HepG2 (cell line): ENCODE results near the gene ANAPC1. TPM values are rescaled to one million over a fixed set of nuclear protein-coding genes. Genes with fewer than 3 reads are reported as not detected.

Source experiments
- HNF1B ChIP-seq: sonication (generic); formaldehyde crosslinking; IDR thresholded peaks from 2 replicates; pipeline ENCODE4 v1.5.1; 2020; ENCODE audit warnings: mild to moderate bottlenecking, moderate library complexity, missing genetic modification reagents
- IRF2 ChIP-seq: IDR thresholded peaks from 2 replicates; pipeline ENCODE4 v1.6.1; 2018; ENCODE audit warnings: missing genetic modification reagents, missing compliant biosample characterization
- ISL2 ChIP-seq: sonication (generic); formaldehyde crosslinking; IDR thresholded peaks from 2 replicates; pipeline ENCODE4 v1.5.0; 2020; ENCODE audit warnings: missing genetic modification reagents
- KLF16 ChIP-seq, 2 experiments: sonication (generic) in 1 of 2; formaldehyde crosslinking in 1 of 2; IDR thresholded peaks; 2 replicates each; pipeline versions ENCODE4 v1.6.1 to v1.8.0; 2016 to 2023; ENCODE audit warnings: missing genetic modification reagents in 2 of 2, missing compliant biosample characterization in 1 of 2
- MXD4 ChIP-seq: IDR thresholded peaks from 2 replicates; pipeline ENCODE4 v1.6.1; 2016; ENCODE audit warnings: mild to moderate bottlenecking, missing biosample characterization, missing genetic modification reagents
- NCOA5 ChIP-seq: sonication (generic); formaldehyde crosslinking; IDR thresholded peaks from 2 replicates; pipeline ENCODE4 v1.4.0; 2020; ENCODE audit warnings: missing genetic modification reagents
- PATZ1 ChIP-seq: sonication (generic); formaldehyde crosslinking; IDR thresholded peaks from 2 replicates; pipeline ENCODE4 v1.4.0; 2020; ENCODE audit warnings: missing genetic modification reagents
- RXRA ChIP-seq: sonication (generic); formaldehyde crosslinking; IDR thresholded peaks from 2 replicates; pipeline ENCODE4 v1.5.1; 2020; ENCODE audit warnings: missing genetic modification reagents
- SOX13 ChIP-seq, 3 experiments: fragments of 450-650 bp in 1 of 3; sonication (generic) in 1 of 3; formaldehyde crosslinking in 1 of 3; IDR thresholded peaks in 2 of 3; conservative IDR thresholded peaks in 1 of 3; 2 replicates each; pipeline versions ENCODE4 v1.5.0 to v1.6.1; 2016 to 2020; ENCODE audit warnings: antibody characterized with exemption in 1 of 3, mild to moderate bottlenecking in 1 of 3, missing compliant biosample characterization in 1 of 3, missing genetic modification reagents in 1 of 3, moderate library complexity in 1 of 3
- ZBTB42 ChIP-seq: sonication (generic); formaldehyde crosslinking; IDR thresholded peaks from 2 replicates; pipeline ENCODE4 v1.5.0; 2020; ENCODE audit warnings: mild to moderate bottlenecking, missing genetic modification reagents
- ZFP36 ChIP-seq: fragments of 150-350 bp; IDR thresholded peaks from 2 replicates; pipeline ENCODE4 v1.6.1; 2018; ENCODE audit warnings: borderline replicate concordance, low read length, low read depth; ENCODE audit not compliant: partially characterized antibody
- ZFP37 ChIP-seq: sonication (generic); formaldehyde crosslinking; IDR thresholded peaks from 2 replicates; pipeline ENCODE4 v1.4.0; 2020; ENCODE audit warnings: missing genetic modification reagents, borderline replicate concordance
- ZKSCAN5 ChIP-seq: sonication (generic); formaldehyde crosslinking; IDR thresholded peaks from 2 replicates; pipeline ENCODE4 v1.5.1; 2020; ENCODE audit warnings: mild to moderate bottlenecking, missing genetic modification reagents
- ZNF333 ChIP-seq: sonication (generic); formaldehyde crosslinking; IDR thresholded peaks from 2 replicates; pipeline ENCODE4 v1.4.0; 2020; ENCODE audit warnings: mild to moderate bottlenecking, missing genetic modification reagents, borderline replicate concordance
- ZNF362 ChIP-seq: sonication (generic); formaldehyde crosslinking; IDR thresholded peaks from 2 replicates; pipeline ENCODE4 v1.4.0; 2020; ENCODE audit warnings: missing genetic modification reagents, mild to moderate bottlenecking, borderline replicate concordance
- ZNF543 ChIP-seq: sonication (generic); formaldehyde crosslinking; IDR thresholded peaks from 2 replicates; pipeline ENCODE4 v1.4.0; 2020; ENCODE audit warnings: mild to moderate bottlenecking, missing genetic modification reagents
- ZNF549 ChIP-seq: sonication (generic); formaldehyde crosslinking; IDR thresholded peaks from 2 replicates; pipeline ENCODE4 v1.5.0; 2020; ENCODE audit warnings: missing genetic modification reagents
- ZNF609 ChIP-seq: sonication (generic); formaldehyde crosslinking; IDR thresholded peaks from 2 replicates; pipeline ENCODE4 v1.4.0; 2020; ENCODE audit warnings: mild to moderate bottlenecking, missing genetic modification reagents, borderline replicate concordance
- polyA plus RNA-seq, 8 experiments: library from polyadenylated mRNA; depleted of rRNA in 3 of 8; stranded (reverse) in 7 of 8; unstranded in 1 of 8; fragments of >200 nt; fragmentation: Illumina TruSeq in 4 of 8; extraction: Trizol in 4 of 8; gene quantifications; 2 replicates each; pipeline versions ENCODE4 v1.2.1 to v1.2.3, GENCODE V29; 2011 to 2016; ENCODE audit warnings: low read depth in 4 of 8, missing spikeins in 1 of 8, mixed read lengths in 1 of 8; ENCODE audit not compliant: insufficient read depth in 1 of 8
- total RNA-seq, 5 experiments: library from RNA; depleted of rRNA; stranded (reverse); fragments of >200 nt; fragmentation: Illumina TruSeq; extraction: Trizol; gene quantifications; 2 replicates each; pipeline ENCODE4 v1.2.3, GENCODE V29; 2016; ENCODE audit warnings: low read depth in 1 of 5

Gene ANAPC1
- total and polyA plus RNA-seq, 2 of the 13 experiments (the other 11 are each of a cell fraction or from before 2014, with no cell fraction given), result 50.0 to 89.7 TPM

- TF ChIP-seq PATZ1, result 0 out of 2 replicates have a peak, but pooled peaks have one; percentile 7
- no peak for TF ChIP-seq MXD4 (CRISPR knock-in tag)
- TF ChIP-seq ZNF543 (CRISPR knock-in tag), result no peak
- 0 out of 2 replicates have a peak, but pooled peaks have one; percentile 6 for TF ChIP-seq ZNF333
- no peak for TF ChIP-seq ZFP36
- no peak for TF ChIP-seq ISL2
- TF ChIP-seq ZBTB42 (CRISPR knock-in tag), result no peak
- no peak for TF ChIP-seq HNF1B (CRISPR knock-in tag)
- TF ChIP-seq ZNF609 (CRISPR knock-in tag), result no peak
- no peak for TF ChIP-seq IRF2 (CRISPR knock-in tag)
- TF ChIP-seq RXRA (CRISPR knock-in tag), result no peak
- no peak for TF ChIP-seq ZNF549 (CRISPR knock-in tag)
- TF ChIP-seq KLF16 (CRISPR knock-in tag; IDR thresholded peaks at IDR 0.05), result no peak
- no peak for TF ChIP-seq NCOA5
- no peak for TF ChIP-seq SOX13 (IDR thresholded peaks at IDR 0.05)
- no peak for TF ChIP-seq SOX13 (CRISPR knock-in tag; conservative IDR thresholded peaks at IDR 0.05 in 1 of 2, IDR thresholded peaks at IDR 0.05 in 1 of 2)
- TF ChIP-seq ZFP37 (CRISPR knock-in tag), result no peak
- no peak for TF ChIP-seq ZKSCAN5 (CRISPR knock-in tag)
- TF ChIP-seq ZNF362 (CRISPR knock-in tag), result no peak
Observed at GRCh38 chr2:111919365-111919764, 35.4 kb upstream of the ANAPC1 start (continued).
